Activated T-helper 2 cell treated with anti-CD3 and anti-CD28 coated beads, Interferon-gamma antibody, Interleukin-2, Interleukin-4, amounts not matched to agents 10 μg/mL and 5 μg/mL and 100 μg/mL, durations not matched to agents 14 hours and 24 hours and 36 hours (primary cell): Measurements from ENCODE around the gene CORO6. TPM values are rescaled to one million over a fixed set of nuclear protein-coding genes. Genes with fewer than 3 reads are reported as not detected.

ENCODE experiments used
- DNase-seq: peaks from one replicate; pipeline ENCODE4 v3.0.0; 2021; ENCODE audit warnings: low spot score
- H3K27ac Mint-ChIP-seq: one replicate; pipeline ENCODE4 v1.8.0; 2021; ENCODE audit warnings: mixed read lengths
- H3K27me3 Mint-ChIP-seq: one replicate; pipeline ENCODE4 v1.8.0; 2021; ENCODE audit warnings: low read depth, mixed read lengths
- H3K36me3 Mint-ChIP-seq: one replicate; pipeline ENCODE4 v1.8.0; 2021; ENCODE audit warnings: low read depth, mixed read lengths
- H3K4me1 Mint-ChIP-seq: one replicate; pipeline ENCODE4 v1.8.0; 2021; ENCODE audit warnings: low read depth, mixed read lengths
- H3K4me3 Mint-ChIP-seq: one replicate; pipeline ENCODE4 v1.8.0; 2021; ENCODE audit warnings: low read depth, mild to moderate bottlenecking, moderate library complexity, mixed read lengths
- H3K9me3 Mint-ChIP-seq: one replicate; pipeline ENCODE4 v1.8.0; 2021; ENCODE audit warnings: mixed read lengths
- intact Hi-C: fragments of 100-400 bp; cut with micrococcal nuclease; formaldehyde crosslinking; loops from one replicate; pipeline ENCODE4 v1.15.1; 2023
- total RNA-seq: library from RNA; stranded (reverse); gene quantifications from 2 replicates; pipeline ENCODE4 v1.2.3, GENCODE V29; 2022

CORO6 gene
- 3.1 and 3.8 TPM in 2 replicates for total RNA-seq

- intact Hi-C loops, result no loop called here
- Mint-ChIP-seq H3K4me3 (peak within 1 kb of the TSS; percentile 82), H3K9me3 (no peaks in the 10 kb centered on the region), H3K4me1 (peaks cover 39% of the 10 kb centered on the region), H3K27me3 (no peaks in the 10 kb centered on the region), H3K27ac (no peak within 1 kb of the TSS), H3K36me3 (peaks cover 17% of the 10 kb centered on the region)
- DNase-seq, result peak; percentile 50
Observed at GRCh38 chr17:29622337-29623282, at the start of gene CORO6. TSS of gene CORO6 (minus strand) at chr17:29622912. CDS start at chr17:29621421, 1,491 bp downstream.

DNA sequence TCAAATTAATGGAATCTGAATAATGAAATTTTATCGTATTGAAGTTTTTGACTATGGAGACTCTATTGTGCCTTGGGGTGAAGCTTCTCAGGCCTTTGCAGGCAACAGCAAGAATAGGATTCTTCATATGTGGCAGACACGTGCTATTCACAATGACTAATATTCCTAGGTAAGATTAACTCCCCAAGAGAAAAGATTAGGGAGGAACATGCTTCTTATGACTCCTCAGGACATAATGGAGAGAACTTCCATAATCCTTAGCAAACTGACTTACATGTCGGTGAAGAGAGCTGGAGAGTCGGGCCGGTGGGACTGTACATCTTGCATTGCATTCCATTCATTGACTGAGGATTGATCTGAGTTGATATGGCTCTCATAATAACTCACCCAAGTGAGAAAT lies 48.9 kb upstream of the CORO6 start:
- H3K27me3 Mint-ChIP-seq, result no peaks in the 10 kb centered on the region
- H3K27ac Mint-ChIP-seq, result no peak overlapping the region
- H3K4me1 Mint-ChIP-seq, result peaks cover 21% of the 10 kb centered on the region
- H3K4me3 Mint-ChIP-seq, result no peak overlapping the region
- peaks cover 64% of the 10 kb centered on the region for H3K36me3 Mint-ChIP-seq
- H3K9me3 Mint-ChIP-seq, result no peaks in the 10 kb centered on the region
- intact Hi-C loops, result no loop called here
- no peak for DNase-seq

- no peak overlapping the region for H3K4me3 Mint-ChIP-seq
- no peaks in the 10 kb centered on the region for H3K27me3 Mint-ChIP-seq
- no peaks in the 10 kb centered on the region for H3K9me3 Mint-ChIP-seq
- H3K4me1 Mint-ChIP-seq, result peaks cover 29% of the 10 kb centered on the region
- no peak for DNase-seq
- intact Hi-C loops, result no loop called here
- no peak overlapping the region for H3K27ac Mint-ChIP-seq
- H3K36me3 Mint-ChIP-seq, result peaks cover 67% of the 10 kb centered on the region
Observed at GRCh38 chr17:29669266-29669665, 46.6 kb upstream of the CORO6 start.

DNA sequence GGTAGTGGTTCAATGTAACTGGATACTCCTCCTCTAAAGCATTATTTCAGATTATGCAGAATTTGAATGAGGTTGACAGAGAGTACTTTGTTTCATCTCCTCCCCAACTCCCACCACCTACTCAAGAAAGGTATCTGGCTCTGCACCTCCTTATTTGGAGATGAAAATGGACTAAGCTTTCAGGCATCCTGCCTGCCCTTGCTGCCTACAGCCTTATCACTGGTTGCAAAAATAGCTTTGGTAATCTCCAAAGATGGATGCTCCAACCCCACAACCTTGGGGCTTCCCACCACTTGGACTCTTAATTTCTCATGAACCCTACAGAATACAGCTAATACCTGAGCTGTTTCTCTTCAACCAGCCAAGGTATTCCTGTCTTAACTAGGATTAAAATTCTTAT lies 45.3 kb upstream of the CORO6 start:
- no peak overlapping the region for H3K27ac Mint-ChIP-seq
- H3K9me3 Mint-ChIP-seq, result no peaks in the 10 kb centered on the region
- intact Hi-C loops, result no loop called here
- H3K36me3 Mint-ChIP-seq, result peaks cover 67% of the 10 kb centered on the region
- DNase-seq, result no peak
- peaks cover 26% of the 10 kb centered on the region for H3K4me1 Mint-ChIP-seq
- no peaks in the 10 kb centered on the region for H3K27me3 Mint-ChIP-seq
- H3K4me3 Mint-ChIP-seq, result no peak overlapping the region

GRCh38 chr17:29665481-29665810 lies 42.7 kb upstream of the CORO6 start:
- intact Hi-C loops, result loop anchor here (1.0 to 2.0 kb wide), 2 partner anchors 27 to 41 kb away; no protein-coding TSS in a partner anchor
- no peak for DNase-seq
- Mint-ChIP-seq H3K27ac (peak overlapping the region; percentile 77), H3K27me3 (no peaks in the 10 kb centered on the region), H3K4me1 (peaks cover 30% of the 10 kb centered on the region), H3K36me3 (peaks cover 71% of the 10 kb centered on the region), H3K9me3 (no peaks in the 10 kb centered on the region), H3K4me3 (no peak overlapping the region)

- no peaks in the 10 kb centered on the region for H3K27me3 Mint-ChIP-seq
- H3K4me1 Mint-ChIP-seq, result peaks cover 31% of the 10 kb centered on the region
- peaks cover 71% of the 10 kb centered on the region for H3K36me3 Mint-ChIP-seq
- H3K9me3 Mint-ChIP-seq, result no peaks in the 10 kb centered on the region
- no peak for DNase-seq
- H3K27ac Mint-ChIP-seq, result peak overlapping the region; percentile 77
- intact Hi-C loops, result loop anchor here (1.0 to 2.0 kb wide), 2 partner anchors 27 to 42 kb away; no protein-coding TSS in a partner anchor
- H3K4me3 Mint-ChIP-seq, result no peak overlapping the region
Observed at GRCh38 chr17:29664743-29665480, 42.2 kb upstream of the CORO6 start.

- DNase-seq, result no peak
- H3K27me3 Mint-ChIP-seq, result no peaks in the 10 kb centered on the region
- no peak overlapping the region for H3K4me3 Mint-ChIP-seq
- intact Hi-C loops, result no loop called here
- no peaks in the 10 kb centered on the region for H3K9me3 Mint-ChIP-seq
- no peak overlapping the region for H3K27ac Mint-ChIP-seq
- peaks cover 65% of the 10 kb centered on the region for H3K36me3 Mint-ChIP-seq
- H3K4me1 Mint-ChIP-seq, result peaks cover 36% of the 10 kb centered on the region
Observed at GRCh38 chr17:29663155-29663554, 40.4 kb upstream of the CORO6 start.

DNA sequence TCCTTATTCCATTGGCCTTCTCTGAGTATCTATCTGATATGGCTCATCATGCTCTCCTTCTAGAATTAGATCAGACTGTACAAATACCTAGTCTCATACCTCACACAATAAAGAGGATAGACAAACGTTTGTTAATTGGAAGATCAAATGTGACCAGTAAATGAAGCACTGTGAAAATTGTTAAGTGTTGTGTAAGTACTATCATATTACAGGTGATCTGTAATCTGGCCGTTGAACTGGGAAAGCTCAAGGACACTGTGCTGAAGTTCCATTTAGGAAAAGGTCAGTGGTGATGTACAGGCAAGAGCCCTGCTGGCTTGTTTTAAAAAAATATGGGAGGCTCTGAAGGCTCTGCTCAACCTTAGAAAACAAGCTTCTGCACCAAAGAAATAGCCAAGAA lies 38.5 kb upstream of the CORO6 start:
- no peak for DNase-seq
- H3K4me1 Mint-ChIP-seq, result peaks cover 25% of the 10 kb centered on the region
- no peaks in the 10 kb centered on the region for H3K9me3 Mint-ChIP-seq
- H3K4me3 Mint-ChIP-seq, result no peak overlapping the region
- no peaks in the 10 kb centered on the region for H3K27me3 Mint-ChIP-seq
- peak overlapping the region; percentile 7 for H3K27ac Mint-ChIP-seq
- peaks cover 54% of the 10 kb centered on the region for H3K36me3 Mint-ChIP-seq
- intact Hi-C loops, result no loop called here

GRCh38 chr17:29659155-29659554 lies 36.4 kb upstream of the CORO6 start:
- Mint-ChIP-seq H3K4me3 (no peak overlapping the region), H3K9me3 (no peaks in the 10 kb centered on the region), H3K36me3 (peaks cover 47% of the 10 kb centered on the region), H3K27ac (peak overlapping the region; percentile 57), H3K27me3 (no peaks in the 10 kb centered on the region), H3K4me1 (peaks cover 10% of the 10 kb centered on the region)
- intact Hi-C loops, result no loop called here
- DNase-seq, result no peak

- intact Hi-C loops, result no loop called here
- no peaks in the 10 kb centered on the region for H3K27me3 Mint-ChIP-seq
- H3K4me3 Mint-ChIP-seq, result no peak overlapping the region
- no peak overlapping the region for H3K27ac Mint-ChIP-seq
- peaks cover 5% of the 10 kb centered on the region for H3K4me1 Mint-ChIP-seq
- no peaks in the 10 kb centered on the region for H3K9me3 Mint-ChIP-seq
- DNase-seq, result no peak
- peaks cover 29% of the 10 kb centered on the region for H3K36me3 Mint-ChIP-seq
Observed at GRCh38 chr17:29655323-29655722, 32.6 kb upstream of the CORO6 start.

- no peak for DNase-seq
- H3K27me3 Mint-ChIP-seq, result no peaks in the 10 kb centered on the region
- H3K4me1 Mint-ChIP-seq, result peaks cover 3% of the 10 kb centered on the region
- no peak overlapping the region for H3K27ac Mint-ChIP-seq
- H3K4me3 Mint-ChIP-seq, result no peak overlapping the region
- H3K9me3 Mint-ChIP-seq, result no peaks in the 10 kb centered on the region
- intact Hi-C loops, result no loop called here
- H3K36me3 Mint-ChIP-seq, result peaks cover 34% of the 10 kb centered on the region
Observed at GRCh38 chr17:29653995-29654714, 31.4 kb upstream of the CORO6 start.

GRCh38 chr17:29652976-29653375 lies 30.3 kb upstream of the CORO6 start:
- DNase-seq, result no peak
- H3K27ac Mint-ChIP-seq, result no peak overlapping the region
- no peaks in the 10 kb centered on the region for H3K9me3 Mint-ChIP-seq
- H3K36me3 Mint-ChIP-seq, result peaks cover 35% of the 10 kb centered on the region
- H3K4me3 Mint-ChIP-seq, result no peak overlapping the region
- H3K27me3 Mint-ChIP-seq, result no peaks in the 10 kb centered on the region
- intact Hi-C loops, result no loop called here
- H3K4me1 Mint-ChIP-seq, result no peaks in the 10 kb centered on the region
